ENCODE data around the gene KNTC1.

The KNTC1 gene

DNA sequence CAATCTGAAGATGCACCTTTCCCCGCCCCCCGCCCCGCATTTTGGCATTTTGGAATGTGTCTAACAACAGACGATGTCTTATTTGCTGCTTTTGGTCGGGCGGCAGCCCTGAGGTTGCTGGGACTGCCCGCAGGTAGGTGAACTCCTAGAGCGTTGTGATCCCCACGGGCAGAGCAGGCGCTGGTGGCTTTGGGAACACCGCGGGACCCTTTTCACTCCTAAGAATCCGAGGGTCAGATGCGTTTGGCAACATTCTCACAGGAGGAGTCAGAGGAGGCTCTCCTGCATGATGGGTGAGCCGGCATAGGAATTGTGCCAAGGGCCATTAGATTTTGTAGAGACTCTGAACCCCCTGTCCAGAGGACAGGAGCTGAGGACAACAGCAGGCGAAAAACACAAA is 134.2 kb downstream of the KNTC1 start:
- DNase-seq, result no peak

DNA sequence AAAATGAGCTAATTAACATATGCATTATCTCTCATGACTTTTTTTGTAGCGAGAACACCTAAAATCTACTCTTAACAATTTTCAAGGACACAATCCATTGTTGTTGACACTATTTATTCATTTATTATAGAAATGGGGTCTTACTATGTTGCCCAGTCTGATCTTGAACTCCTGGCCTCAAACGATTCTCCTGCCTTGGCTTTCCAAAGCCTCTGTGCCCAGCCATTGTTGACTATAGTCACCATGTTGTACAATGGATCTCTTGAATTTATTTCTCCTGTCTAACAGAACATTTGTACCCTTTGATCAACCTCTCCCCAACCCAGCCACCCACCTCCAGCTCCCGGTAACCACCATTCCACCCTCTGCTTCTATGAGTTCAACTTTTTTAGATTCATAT is 134.9 kb downstream of the KNTC1 start:
- no peak for DNase-seq

DNA sequence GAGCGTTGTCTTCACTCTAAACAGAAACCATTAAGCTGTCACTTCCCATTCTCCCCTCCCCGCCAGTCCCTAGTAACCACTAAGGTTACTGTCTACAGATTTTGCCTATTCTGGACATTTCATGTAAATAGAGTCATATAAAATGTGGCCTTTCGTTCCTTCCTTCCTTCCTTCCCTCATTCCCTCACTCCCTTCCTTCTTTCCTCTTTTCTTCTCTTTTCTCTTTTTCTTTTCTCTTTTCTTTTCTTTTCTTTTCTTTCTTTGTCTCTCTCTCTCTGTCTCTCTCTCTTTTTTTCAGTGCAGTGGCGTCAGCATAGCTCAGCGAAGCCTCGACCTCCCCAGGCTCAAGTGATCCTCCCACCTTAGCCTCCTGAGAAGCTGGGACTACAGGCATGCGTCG is 138.3 kb downstream of the KNTC1 start:
- DNase-seq, result no peak

DNA sequence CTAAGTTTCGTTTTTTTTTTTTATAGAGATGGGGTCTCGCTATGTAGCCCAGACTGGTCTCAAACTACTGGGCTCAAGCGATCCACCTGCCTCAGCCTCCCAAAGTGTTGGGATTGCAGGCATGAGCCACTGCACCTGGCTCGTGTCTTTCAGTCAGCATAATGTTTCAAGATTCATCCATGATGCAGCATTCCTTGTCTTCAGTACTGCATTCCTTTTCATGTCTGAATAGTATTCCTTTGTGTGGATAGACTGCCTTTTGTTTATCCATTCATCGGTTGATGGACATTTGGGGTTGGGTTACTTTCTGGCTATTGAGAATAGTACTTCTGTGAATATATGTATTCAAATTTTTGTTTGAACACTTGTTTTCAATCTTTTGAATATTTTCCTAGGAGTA is 138.7 kb downstream of the KNTC1 start:
- DNase-seq, result no peak

DNA sequence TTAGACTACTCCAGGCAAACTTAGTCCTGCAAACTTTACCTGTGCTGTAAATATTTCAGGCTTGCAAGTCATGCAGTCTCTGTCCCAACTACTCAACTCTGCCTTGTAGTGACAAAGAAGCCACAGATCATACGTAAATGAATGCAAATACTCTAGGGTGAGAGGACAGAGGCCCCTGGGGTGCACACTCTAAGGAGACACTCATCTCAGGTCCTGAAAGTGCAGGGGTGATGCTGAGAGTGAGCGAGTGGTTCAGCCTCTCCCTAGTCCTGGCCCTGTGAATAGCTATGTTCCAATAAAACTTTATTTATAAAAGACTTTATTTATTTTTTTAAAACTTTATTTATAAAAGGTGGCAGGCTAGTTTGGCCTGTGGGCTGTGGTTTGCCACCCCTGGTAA is 141.2 kb downstream of the KNTC1 start:
- no peak for DNase-seq

DNA sequence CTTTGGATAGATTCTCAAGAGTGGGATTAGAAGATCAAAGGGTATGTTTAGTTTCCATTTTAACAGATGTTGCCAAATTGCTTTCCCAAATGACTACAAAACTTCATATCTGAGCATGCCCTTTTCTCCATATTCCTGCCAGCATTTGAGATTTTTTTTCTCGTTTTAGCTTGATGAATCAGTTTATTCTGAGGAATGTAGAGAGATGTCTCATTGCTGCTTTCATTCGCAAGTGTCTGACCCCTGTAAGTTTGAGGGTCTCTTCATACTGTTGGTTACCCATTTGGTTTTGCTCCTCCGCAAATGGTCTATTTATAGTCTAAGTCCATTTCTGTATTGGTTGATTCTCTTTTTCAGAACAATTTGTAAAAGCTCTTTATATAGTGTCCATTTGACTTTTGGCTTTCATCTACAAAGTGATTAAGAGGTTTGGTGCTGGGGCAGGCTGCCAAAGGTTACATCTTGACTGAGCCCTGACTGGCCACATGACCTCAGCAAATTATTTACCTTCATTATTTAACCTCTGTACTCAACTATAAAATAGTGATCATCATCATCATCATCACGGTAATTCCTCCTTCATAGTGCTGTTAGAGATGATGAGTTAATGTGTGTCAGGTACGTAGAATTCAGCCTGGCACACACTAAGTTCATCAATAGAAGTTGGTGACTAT is 142.5 kb downstream of the KNTC1 start:
- no peak for DNase-seq

DNA sequence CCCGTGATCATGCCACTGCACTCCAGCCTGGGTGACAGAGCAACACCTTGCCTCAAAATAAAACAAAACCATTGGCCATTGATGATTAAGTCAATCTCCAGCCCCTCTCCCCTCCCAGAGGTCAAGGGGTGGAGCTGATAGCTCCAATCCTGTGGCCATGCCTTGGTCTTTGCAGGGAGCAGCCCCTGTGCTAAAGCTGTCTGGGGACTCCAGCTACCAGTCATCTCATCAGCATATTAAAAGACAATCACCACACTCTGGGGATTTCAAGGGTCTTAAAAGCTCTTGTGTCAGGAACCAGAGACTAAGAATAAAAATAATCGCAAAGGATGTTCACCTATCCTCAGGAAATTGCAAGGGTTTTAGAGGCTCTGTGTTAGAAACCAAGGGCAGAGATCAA is 145.5 kb downstream of the KNTC1 start:
- DNase-seq, result no peak
